WTC11 (cell line): ENCODE results near the gene TPST2.

Experiments
- CREB1 ChIP-seq: sonication (generic); formaldehyde crosslinking; IDR thresholded peaks from 2 replicates; pipeline ENCODE4 v1.8.0; 2023; ENCODE audit warnings: mild to moderate bottlenecking, missing genetic modification reagents
- CTCF ChIP-seq: fragments of 200-600 bp; IDR thresholded peaks from 2 replicates; pipeline ENCODE4 v1.8.0; 2022; ENCODE audit warnings: antibody characterized with exemption
- ETV6 ChIP-seq: sonication (generic); formaldehyde crosslinking; IDR thresholded peaks from 2 replicates; pipeline ENCODE4 v1.8.1; 2022; ENCODE audit warnings: mild to moderate bottlenecking, missing genetic modification reagents
- KAT7 ChIP-seq: sonication (generic); formaldehyde crosslinking; IDR thresholded peaks from 2 replicates; pipeline ENCODE4 v1.8.1; 2023; ENCODE audit warnings: missing genetic modification reagents, mild to moderate bottlenecking, borderline replicate concordance
- MXD4 ChIP-seq: fragments of 250-450 bp; sonication (Bioruptor Pico); IDR thresholded peaks from 2 replicates; pipeline ENCODE4 v1.8.0; 2021; ENCODE audit warnings: mild to moderate bottlenecking, moderate library complexity, borderline replicate concordance
- NR3C1 ChIP-seq: sonication (generic); formaldehyde crosslinking; conservative IDR thresholded peaks from 2 replicates; pipeline ENCODE4 v1.8.1; 2023; ENCODE audit warnings: low read depth, mild to moderate bottlenecking, missing genetic modification reagents
- PRRX2 ChIP-seq: fragments of 250-450 bp; sonication (Bioruptor Pico); IDR thresholded peaks from 2 replicates; pipeline ENCODE4 v1.8.0; 2021; ENCODE audit warnings: mild to moderate bottlenecking
- TCF7 ChIP-seq: sonication (generic); formaldehyde crosslinking; IDR thresholded peaks from 2 replicates; pipeline ENCODE4 v1.8.0; 2022; ENCODE audit warnings: mild to moderate bottlenecking, low read depth, missing genetic modification reagents, moderate library complexity
- ZBTB43 ChIP-seq: sonication (generic); formaldehyde crosslinking; IDR thresholded peaks from 2 replicates; pipeline ENCODE4 v1.8.1; 2023; ENCODE audit warnings: mild to moderate bottlenecking, missing genetic modification reagents
- TF ChIP-seq, protein P1 (sequence below): sonication (generic); formaldehyde crosslinking; IDR thresholded peaks from 2 replicates; pipeline ENCODE4 v1.8.0; 2023; ENCODE audit warnings: missing genetic modification reagents

GRCh38 chr22:26564672-26565071 is 25.3 kb downstream of the TPST2 start:
- TF ChIP-seq CTCF (no peak), CREB1 (CRISPR knock-in tag) (no peak), ETV6 (no peak), MXD4 (CRISPR knock-in tag) (no peak), ZBTB43 (no peak), NR3C1 (CRISPR knock-in tag) (no peak), PRRX2 (CRISPR knock-in tag) (no peak), TCF7 (CRISPR knock-in tag) (no peak), KAT7 (CRISPR knock-in tag) (no peak)
- TF ChIP-seq, protein P1, sequence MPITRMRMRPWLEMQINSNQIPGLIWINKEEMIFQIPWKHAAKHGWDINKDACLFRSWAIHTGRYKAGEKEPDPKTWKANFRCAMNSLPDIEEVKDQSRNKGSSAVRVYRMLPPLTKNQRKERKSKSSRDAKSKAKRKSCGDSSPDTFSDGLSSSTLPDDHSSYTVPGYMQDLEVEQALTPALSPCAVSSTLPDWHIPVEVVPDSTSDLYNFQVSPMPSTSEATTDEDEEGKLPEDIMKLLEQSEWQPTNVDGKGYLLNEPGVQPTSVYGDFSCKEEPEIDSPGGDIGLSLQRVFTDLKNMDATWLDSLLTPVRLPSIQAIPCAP = no peak
